Cardiac septum (tissue), 1 donor: ENCODE results near the gene SIL1. TPM values are rescaled to one million over a fixed set of nuclear protein-coding genes. Genes with fewer than 3 reads are reported as not detected.
"Not testable (repeated sequence)": the region's sequence is repeated elsewhere in the genome, so short reads cannot be mapped to it uniquely, and the experiment has no call there.

Source experiments
- DNase-seq: peaks from one replicate; pipeline ENCODE4 v3.0.0-alpha.2; 2020; ENCODE audit warnings: low spot score
- intact Hi-C: fragments of 100-400 bp; cut with DNase I; formaldehyde crosslinking; loops from one replicate; pipeline ENCODE4 v1.14.0; 2022
- total RNA-seq: library from RNA; stranded (reverse); fragmentation: NEBNext Ultra II Directional; extraction: Animal tissue kit (Norgen Biotek cat#: 25700); gene quantifications from one replicate; pipeline ENCODE4 v1.2.1, GENCODE V29; 2021
- donor health status: DM: no; HTN: no; CAD: no.

SIL1 gene
- total RNA-seq, 1 donor from 2014 or later = 43.1 TPM

- DNase-seq = no peak
- intact Hi-C loops = no loop called here
Measured at GRCh38 chr5:139205586-139205985, 7.4 kb upstream of the SIL1 start.

GRCh38 chr5:139205124-139205523 is 7.0 kb upstream of the SIL1 start:
- intact Hi-C loops = no loop called here
- no peak for DNase-seq

GRCh38 chr5:139204196-139204595 is 6.0 kb upstream of the SIL1 start:
- intact Hi-C loops = no loop called here
- DNase-seq = no peak

GRCh38 chr5:139199321-139199720 is 1.2 kb upstream of the SIL1 start:
- DNase-seq = no peak
- intact Hi-C loops = loop anchor here (5.0 kb wide), 1 partner anchor 332 kb away; no protein-coding TSS in a partner anchor

GRCh38 chr5:139196296-139196956 is 1.7 kb downstream of the SIL1 start:
- DNase-seq = no peak
- intact Hi-C loops = loop anchor here (5.0 kb wide), 1 partner anchor 329 kb away; no protein-coding TSS in a partner anchor

GRCh38 chr5:139194486-139194885 is 3.7 kb downstream of the SIL1 start:
- intact Hi-C loops = no loop called here
- DNase-seq = no peak

- no peak for DNase-seq
- intact Hi-C loops = no loop called here
Measured at GRCh38 chr5:139193928-139194327, 4.2 kb downstream of the SIL1 start.

- DNase-seq, intact Hi-C loops: not testable (repeated sequence)
Measured at GRCh38 chr5:139192906-139193305, 5.3 kb downstream of the SIL1 start.

GRCh38 chr5:139191954-139192353 is 6.2 kb downstream of the SIL1 start:
- intact Hi-C loops, DNase-seq: not testable (repeated sequence)

GRCh38 chr5:139190125-139190524 is 8.0 kb downstream of the SIL1 start:
- DNase-seq = no peak
- intact Hi-C loops = no loop called here

GRCh38 chr5:139188558-139189270 is 9.5 kb downstream of the SIL1 start:
- DNase-seq = no peak
- intact Hi-C loops = no loop called here

GRCh38 chr5:139186752-139187326 is 11.3 kb downstream of the SIL1 start:
- intact Hi-C loops = no loop called here
- no peak for DNase-seq

GRCh38 chr5:139186261-139186660 is 11.9 kb downstream of the SIL1 start:
- intact Hi-C loops = no loop called here

GRCh38 chr5:139185589-139185988 is 12.6 kb downstream of the SIL1 start:
- intact Hi-C loops = no loop called here

More at GRCh38 chr5:139186261-139186660, 11.9 kb downstream of the SIL1 start:
- DNase-seq = no peak

GRCh38 chr5:139183502-139183901 is 14.7 kb downstream of the SIL1 start:
- intact Hi-C loops = no loop called here
- no peak for DNase-seq

More at GRCh38 chr5:139185589-139185988, 12.6 kb downstream of the SIL1 start:
- no peak for DNase-seq

- DNase-seq = no peak
- intact Hi-C loops = no loop called here
Measured at GRCh38 chr5:139182528-139183296, 15.5 kb downstream of the SIL1 start.

GRCh38 chr5:139181835-139182452 is 16.2 kb downstream of the SIL1 start:
- intact Hi-C loops = no loop called here
- no peak for DNase-seq

- no peak for DNase-seq
- intact Hi-C loops = no loop called here
Measured at GRCh38 chr5:139181322-139181730, 16.8 kb downstream of the SIL1 start.

- DNase-seq = no peak
- intact Hi-C loops = no loop called here
Measured at GRCh38 chr5:139180850-139181249, 17.3 kb downstream of the SIL1 start.
